NCI-H2227 (cell line): ENCODE data around the gene DELE1.
A peak's percentile ranks its signal among the peaks of the same experiment; 100 is the strongest.

Experiments
- DNase-seq: peaks from one replicate; lab custom pipeline; 2025; ENCODE audit not compliant: unreplicated experiment; lab: John Stamatoyannopoulos, UW

The DELE1 gene

GRCh38 chr5:141923448-141924313, at the start of gene DELE1:
DELE1 (plus strand) TSS chr5:141923871; CDS start chr5:141923942, 71 bp downstream.
- peak; percentile 90 for DNase-seq

- DNase-seq = no peak
Observed at GRCh38 chr5:141873933-141874261, 49.8 kb upstream of the DELE1 start.

- DNase-seq = no peak
Observed at GRCh38 chr5:141874262-141874964, 49.3 kb upstream of the DELE1 start.

- DNase-seq = no peak
Observed at GRCh38 chr5:141875022-141875740, 48.5 kb upstream of the DELE1 start.

GRCh38 chr5:141875795-141876627, 47.7 kb upstream of the DELE1 start:
- peak; percentile 60 for DNase-seq

- no peak for DNase-seq
Observed at GRCh38 chr5:141876628-141877355, 46.9 kb upstream of the DELE1 start.

- DNase-seq = peak; percentile 56
Observed at GRCh38 chr5:141877356-141878185, 46.1 kb upstream of the DELE1 start.

GRCh38 chr5:141878186-141878710, 45.4 kb upstream of the DELE1 start, which contains the start of gene PCDH1:
PCDH1 (minus strand) TSS chr5:141878410; CDS start chr5:141878262, 148 bp downstream.
- peak; percentile 56 for DNase-seq

- peak; percentile 95 for DNase-seq
Observed at GRCh38 chr5:141878711-141879425, 44.8 kb upstream of the DELE1 start.

GRCh38 chr5:141879426-141879759, 44.3 kb upstream of the DELE1 start:
- DNase-seq = no peak

- DNase-seq = no peak
Observed at GRCh38 chr5:141879941-141880738, 43.5 kb upstream of the DELE1 start.

- DNase-seq = peak; percentile 38
Observed at GRCh38 chr5:141880961-141881801, 42.5 kb upstream of the DELE1 start.

- DNase-seq = peak; percentile 36
Observed at GRCh38 chr5:141881886-141882285, 41.8 kb upstream of the DELE1 start.

GRCh38 chr5:141882594-141883183, 41.0 kb upstream of the DELE1 start:
- peak; percentile 95 for DNase-seq

GRCh38 chr5:141883184-141883891, 40.3 kb upstream of the DELE1 start:
- peak; percentile 48 for DNase-seq

GRCh38 chr5:141883892-141884318, 39.8 kb upstream of the DELE1 start:
- DNase-seq = peak; percentile 22
